Amygdala (tissue), 56 donors: ENCODE measurements around the gene CARD10.

Experiments used
- DNase-seq, 56 donors: peaks; one replicate each; lab custom pipeline; 2025; lab: John Stamatoyannopoulos, UW

The CARD10 gene

DNA sequence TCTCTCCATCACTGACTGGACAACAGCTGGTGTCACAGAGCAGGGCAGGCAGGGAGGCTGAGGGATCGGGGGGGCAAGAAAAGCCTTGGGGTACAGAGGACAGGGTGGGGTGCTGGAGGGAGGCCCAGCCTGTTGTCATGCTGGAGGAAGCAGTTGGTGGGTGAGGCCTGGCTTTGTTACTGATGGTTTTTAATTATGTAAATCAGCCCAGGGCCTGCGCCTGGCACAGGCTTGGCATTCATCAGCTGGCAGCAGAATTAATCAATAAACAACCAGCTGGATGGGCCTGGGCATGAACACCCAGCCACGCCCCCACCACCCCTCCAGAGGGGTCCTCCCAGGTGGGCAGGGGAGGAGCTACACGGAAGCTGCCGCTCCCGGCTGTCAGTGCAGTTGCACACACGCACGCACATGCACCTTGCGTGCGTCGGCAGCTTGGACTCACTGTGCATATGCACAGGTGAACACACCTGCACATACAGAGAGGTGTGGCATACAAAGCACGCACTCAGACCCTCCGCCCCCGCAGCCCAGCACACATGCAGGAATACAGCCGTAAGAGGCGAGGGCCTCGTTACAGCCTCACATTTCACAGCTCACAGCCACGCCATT lies 70.6 kb downstream of the CARD10 start:
- peak in 1 of 56 donors; percentile 39 for DNase-seq

DNA sequence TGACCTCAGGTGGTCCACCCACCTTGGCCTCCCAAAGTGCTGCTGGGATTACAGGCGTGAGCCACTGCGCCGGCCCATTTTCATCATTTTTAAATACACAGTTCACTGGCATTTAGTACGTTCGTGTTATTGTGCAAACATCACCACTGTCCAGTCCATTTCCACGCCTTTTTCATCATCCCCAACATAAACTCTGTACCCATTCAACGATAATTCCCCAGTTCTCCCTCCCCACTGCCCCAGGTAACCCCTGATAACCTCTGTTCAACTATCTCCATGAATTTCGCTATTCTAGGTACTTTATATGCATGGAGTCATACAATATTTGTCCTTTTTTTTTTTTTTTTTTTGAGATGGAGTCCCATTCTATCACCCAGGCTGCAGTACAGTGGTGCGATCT lies 73.7 kb downstream of the CARD10 start:
- no peak for DNase-seq

DNA sequence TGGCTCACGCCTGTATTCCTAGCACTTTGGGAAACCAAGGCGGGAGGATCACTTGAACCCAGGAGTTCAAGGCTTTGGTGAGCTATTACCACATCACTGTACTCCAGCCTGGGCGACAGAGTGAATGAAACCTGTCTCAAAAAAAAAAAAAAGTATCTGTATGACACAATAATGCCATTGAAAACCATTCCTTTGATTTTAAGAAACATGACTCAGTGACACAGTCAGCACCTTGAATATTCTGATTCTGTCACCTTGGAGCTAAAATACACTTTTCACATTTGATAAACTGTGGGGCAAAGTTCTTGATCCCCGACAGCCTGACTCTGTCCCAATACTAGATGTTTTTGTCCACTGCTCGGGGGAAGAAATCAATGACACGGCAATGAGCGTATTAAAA lies 75.2 kb downstream of the CARD10 start:
- no peak for DNase-seq

DNA sequence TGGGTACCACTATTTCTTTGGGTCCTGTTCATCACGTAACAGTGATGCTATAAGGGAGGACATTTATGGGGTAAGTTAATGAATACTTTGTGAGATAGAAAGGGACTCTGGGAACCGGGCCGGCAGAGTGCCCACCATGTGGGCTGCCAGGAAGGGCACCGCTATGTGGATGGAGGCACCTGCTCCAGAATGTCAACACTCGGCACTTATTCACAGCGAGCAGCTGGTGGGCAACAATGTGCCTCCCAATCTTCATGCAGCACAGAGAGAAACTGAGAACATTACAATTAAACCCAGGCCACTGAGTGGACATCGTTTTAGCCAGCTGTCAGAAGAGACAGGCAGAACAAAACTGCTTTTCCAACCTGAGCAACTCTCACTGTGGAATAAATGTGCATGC lies 76.1 kb downstream of the CARD10 start:
- DNase-seq = no peak

DNA sequence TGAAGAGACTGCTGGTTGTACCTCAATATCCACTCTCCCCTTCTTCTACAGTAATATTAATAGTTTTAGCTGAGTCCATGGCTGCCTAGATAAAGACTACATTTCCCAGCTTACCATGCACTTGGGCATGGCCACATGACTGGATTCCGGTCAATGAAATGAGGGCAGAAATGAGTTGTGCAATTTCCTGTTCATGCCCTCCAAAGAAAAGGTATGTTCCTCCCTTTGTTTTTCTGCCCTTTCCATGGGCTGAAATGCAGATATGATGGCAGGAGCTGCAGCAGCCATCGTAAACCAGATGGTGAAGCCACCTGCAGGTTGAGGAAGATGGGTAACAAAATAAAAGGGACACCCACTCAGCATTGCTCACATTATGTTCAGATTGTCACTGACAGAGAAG lies 76.7 kb downstream of the CARD10 start:
- no peak for DNase-seq

DNA sequence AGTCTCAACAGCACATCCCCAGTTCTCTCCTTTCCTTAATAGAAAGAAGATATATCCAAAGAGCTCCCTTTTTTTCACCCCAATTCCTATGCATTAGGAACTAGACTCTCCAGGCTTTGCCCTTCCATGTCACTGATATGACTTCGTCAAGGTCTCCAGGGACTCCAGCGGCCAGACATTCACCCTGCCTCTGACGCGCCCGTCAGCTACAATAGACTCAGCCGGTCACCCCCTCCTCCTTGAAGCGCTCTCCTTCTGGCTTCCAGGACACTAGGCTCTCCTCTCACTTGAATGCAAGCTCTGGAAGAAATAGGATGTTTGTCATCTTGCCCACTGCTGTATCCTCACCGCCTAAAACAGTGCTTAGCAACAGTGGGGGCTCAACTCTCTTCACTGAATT lies 77.1 kb downstream of the CARD10 start:
- DNase-seq = no peak

DNA sequence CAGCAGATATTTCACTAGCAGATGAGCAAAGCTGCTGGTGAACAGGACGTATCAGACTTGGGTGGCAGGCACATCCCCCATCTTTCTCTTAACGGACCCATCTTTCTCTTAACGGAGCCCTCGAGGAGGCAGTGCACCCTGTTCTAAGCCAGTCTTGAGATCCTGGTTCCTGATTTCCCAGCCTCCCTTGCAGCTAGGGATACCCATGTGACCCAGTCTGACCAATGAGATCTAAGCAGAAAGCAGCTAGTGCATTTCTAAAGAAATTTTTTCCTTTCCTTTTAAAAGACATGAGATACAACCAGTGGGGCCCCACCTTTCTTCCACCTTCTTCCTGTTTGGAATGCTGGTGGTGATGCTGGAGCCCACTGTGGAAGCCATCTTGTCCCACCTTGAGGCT lies 78.3 kb downstream of the CARD10 start:
- no peak for DNase-seq
